ENCODE measurements around the gene PCDHA7.
"Not testable (repeated sequence)": the region's sequence is repeated elsewhere in the genome, so short reads cannot be mapped to it uniquely, and the experiment has no call there.

PCDHA7 gene

DNA sequence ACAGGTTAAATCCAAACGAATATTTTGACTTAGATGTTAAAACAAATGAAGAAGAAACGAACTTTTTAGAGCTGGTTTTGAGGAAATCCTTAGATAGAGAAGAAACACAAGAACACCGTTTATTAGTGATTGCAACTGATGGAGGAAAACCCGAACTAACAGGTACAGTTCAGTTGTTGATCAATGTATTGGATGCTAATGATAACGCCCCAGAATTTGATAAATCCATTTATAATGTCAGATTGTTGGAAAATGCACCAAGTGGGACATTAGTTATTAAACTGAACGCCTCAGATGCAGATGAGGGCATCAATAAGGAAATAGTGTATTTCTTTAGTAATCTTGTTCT lies 11.8 kb upstream of the PCDHA7 start:
- no peak for DNase-seq

DNA sequence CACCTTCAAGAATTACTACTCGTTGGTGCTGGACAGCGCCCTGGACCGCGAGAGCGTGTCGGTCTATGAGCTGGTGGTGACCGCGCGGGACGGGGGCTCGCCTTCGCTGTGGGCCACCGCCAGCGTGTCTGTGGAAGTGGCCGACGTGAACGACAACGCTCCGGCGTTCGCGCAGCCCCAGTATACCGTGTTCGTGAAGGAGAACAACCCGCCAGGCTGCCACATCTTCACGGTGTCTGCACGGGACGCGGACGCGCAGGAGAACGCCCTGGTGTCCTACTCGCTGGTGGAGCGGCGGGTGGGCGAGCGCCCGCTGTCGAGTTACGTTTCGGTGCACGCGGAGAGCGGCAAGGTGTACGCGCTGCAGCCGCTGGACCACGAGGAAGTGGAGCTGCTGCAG lies 11.1 kb upstream of the PCDHA7 start:
- not testable (repeated sequence) for DNase-seq

DNA sequence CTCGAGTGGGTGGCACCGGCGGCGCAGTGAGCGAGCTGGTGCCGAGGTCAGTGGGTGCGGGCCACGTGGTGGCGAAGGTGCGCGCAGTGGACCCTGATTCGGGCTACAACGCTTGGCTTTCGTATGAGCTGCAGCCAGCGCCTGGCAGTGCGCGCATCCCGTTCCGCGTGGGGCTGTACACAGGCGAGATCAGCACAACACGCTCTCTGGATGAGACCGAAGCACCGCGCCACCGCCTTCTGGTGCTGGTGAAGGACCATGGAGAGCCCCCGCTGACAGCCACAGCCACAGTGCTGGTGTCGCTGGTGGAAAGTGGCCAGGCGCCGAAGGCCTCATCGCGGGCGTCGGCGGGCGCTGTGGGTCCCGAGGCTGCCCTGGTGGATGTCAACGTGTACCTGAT lies 10.6 kb upstream of the PCDHA7 start:
- no peak for DNase-seq

DNA sequence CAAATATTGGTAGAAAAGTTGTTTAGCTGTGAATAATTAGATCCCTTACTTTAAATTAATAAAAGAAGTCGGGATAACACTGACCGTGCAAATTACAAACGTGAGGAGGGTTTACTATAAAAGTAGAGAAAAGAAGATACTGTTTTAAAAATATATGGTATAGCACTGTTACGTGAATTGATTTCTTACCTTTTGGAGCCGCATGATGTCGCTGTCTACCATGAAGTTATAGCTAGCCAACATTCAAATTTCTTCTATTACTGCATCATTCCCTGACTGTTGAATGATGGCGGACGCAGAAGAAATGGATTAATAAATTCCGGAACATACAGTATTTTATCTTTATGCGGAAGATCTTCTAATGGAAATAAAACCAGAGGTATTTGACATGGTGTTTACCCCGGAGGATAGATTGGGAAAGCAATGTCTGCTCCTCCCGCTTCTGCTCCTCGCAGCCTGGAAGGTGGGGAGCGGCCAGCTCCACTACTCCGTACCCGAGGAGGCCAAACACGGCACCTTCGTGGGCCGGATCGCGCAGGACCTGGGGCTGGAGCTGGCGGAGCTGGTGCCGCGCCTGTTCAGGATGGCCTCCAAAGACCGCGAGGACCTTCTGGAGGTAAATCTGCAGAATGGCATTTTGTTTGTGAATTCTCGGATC lies 6.2 kb upstream of the PCDHA7 start, which contains the start of gene PCDHA6:
Gene PCDHA6 (plus strand): TSS at position 257 of the 658 bp plus-strand sequence. CDS start 132 bp downstream, at position 389.
- no peak for DNase-seq

DNA sequence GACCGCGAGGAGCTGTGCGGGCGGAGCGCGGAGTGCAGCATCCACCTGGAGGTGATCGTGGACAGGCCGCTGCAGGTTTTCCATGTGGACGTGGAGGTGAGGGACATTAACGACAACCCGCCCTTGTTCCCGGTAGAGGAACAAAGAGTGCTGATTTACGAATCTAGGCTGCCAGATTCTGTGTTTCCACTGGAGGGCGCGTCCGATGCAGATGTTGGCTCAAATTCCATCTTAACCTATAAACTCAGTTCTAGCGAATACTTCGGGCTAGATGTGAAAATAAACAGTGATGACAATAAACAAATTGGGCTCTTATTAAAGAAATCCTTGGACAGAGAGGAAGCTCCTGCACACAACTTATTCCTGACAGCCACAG lies 5.7 kb upstream of the PCDHA7 start:
- no peak for DNase-seq

DNA sequence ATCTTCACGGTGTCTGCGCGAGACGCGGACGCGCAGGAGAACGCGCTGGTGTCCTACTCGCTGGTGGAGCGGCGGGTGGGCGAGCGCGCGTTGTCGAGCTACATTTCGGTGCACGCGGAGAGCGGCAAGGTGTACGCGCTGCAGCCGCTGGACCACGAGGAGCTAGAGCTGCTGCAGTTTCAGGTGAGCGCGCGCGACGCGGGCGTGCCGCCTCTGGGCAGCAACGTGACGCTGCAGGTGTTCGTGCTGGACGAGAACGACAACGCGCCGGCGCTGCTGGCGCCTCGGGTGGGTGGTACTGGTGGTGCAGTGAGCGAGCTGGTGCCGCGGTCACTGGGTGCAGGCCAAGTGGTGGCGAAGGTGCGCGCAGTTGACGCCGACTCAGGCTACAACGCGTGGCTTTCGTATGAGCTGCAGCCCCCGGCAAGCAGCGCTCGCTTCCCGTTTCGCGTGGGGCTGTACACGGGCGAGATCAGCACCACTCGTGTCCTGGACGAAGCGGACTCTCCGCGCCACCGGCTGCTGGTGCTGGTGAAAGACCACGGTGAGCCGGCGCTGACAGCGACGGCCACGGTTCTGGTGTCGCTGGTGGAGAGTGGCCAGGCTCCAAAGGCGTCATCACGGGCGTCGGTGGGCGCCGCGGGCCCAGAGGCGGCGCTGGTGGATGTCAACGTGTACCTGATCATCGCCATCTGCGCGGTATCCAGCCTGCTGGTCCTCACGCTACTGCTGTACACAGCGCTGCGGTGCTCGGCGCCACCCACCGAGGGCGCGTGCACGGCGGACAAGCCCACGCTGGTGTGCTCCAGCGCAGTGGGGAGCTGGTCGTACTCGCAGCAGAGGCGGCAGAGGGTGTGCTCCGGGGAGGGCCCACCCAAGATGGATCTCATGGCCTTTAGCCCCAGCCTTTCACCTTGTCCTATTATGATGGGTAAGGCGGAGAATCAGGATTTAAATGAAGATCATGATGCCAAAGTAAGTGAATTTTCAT lies 4.3 kb upstream of the PCDHA7 start:
- not testable (repeated sequence) for DNase-seq

DNA sequence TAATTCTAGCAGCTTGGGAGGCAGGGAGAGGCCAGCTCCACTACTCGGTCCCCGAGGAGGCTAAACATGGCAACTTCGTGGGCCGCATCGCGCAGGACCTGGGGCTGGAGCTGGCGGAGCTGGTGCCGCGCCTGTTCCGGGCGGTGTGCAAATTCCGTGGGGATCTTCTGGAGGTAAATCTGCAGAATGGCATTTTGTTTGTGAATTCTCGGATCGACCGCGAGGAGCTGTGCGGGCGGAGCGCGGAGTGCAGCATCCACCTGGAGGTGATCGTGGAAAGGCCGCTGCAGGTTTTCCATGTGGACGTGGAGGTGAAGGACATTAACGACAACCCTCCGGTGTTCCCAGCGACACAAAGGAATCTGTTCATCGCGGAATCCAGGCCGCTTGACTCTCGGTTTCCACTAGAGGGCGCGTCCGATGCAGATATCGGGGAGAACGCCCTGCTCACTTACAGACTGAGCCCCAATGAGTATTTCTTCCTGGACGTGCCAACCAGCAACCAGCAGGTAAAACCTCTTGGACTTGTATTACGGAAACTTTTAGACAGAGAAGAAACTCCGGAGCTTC lies 455 bp downstream of the PCDHA7 start:
- DNase-seq: not testable (repeated sequence)

DNA sequence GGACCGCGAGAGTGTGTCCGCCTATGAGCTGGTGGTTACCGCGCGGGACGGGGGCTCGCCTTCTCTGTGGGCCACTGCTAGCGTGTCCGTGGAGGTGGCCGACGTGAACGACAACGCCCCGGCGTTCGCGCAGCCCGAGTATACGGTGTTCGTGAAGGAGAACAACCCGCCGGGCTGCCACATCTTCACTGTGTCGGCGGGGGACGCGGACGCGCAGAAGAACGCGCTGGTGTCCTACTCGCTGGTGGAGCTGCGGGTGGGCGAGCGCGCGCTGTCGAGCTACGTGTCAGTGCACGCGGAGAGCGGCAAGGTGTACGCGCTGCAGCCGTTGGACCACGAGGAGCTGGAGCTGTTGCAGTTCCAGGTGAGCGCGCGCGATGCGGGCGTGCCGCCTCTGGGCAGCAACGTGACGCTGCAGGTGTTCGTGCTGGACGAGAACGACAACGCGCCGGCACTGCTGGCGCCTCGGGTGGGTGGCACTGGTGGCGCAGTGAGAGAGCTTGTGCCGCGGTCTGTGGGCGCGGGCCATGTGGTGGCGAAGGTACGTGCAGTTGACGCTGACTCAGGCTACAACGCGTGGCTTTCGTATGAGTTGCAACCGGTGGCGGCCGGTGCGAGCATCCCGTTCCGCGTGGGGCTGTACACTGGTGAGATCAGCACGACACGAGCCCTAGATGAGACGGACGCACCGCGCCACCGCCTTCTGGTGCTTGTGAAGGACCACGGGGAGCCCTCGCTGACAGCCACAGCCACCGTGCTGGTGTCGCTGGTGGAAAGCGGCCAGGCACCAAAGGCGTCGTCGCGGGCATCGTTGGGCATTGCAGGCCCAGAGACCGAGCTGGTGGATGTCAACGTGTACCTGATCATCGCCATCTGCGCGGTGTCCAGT lies 1.8 kb downstream of the PCDHA7 start:
- no peak for DNase-seq

DNA sequence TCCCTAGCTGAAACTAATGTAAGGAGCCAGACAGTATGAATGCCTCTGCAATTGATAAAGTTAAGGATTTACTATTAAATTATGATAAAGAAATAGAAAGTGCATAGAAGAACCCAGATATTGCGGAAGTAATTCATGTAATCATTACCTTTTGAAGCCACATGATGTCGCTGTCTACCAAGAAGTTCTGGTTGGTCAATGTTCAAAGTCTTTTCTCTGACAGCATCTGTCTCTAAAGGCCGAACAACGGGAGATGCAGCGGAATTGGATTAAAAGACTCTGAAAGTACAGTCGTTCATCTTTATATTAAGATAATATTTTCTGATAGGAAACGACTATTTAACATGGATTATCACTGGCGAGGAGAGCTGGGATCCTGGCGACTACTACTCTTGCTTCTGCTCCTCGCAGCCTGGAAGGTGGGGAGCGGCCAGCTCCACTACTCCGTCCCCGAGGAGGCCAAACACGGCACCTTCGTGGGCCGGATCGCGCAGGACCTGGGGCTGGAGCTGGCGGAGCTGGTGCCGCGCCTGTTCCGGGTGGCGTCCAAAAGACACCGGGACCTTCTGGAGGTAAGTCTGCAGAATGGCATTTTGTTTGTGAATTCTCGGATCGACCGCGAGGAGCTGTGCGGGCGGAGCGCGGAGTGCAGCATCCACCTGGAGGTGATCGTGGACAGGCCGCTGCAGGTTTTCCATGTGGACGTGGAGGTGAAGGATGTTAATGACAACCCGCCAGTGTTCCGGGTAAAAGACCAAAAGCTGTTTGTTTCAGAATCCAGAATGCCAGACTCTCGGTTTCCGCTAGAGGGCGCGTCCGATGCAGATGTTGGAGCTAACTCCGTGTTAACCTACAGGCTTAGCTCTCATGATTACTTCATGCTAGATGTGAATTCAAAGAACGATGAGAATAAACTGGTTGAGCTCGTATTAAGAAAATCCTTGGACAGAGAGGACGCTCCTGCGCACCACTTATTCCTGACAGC lies 7.2 kb downstream of the PCDHA7 start, which contains the start of gene PCDHA8:
Gene PCDHA8 (plus strand): TSS at position 210 of the 985 bp plus-strand sequence. CDS start 135 bp downstream, at position 345.
- DNase-seq: no peak

DNA sequence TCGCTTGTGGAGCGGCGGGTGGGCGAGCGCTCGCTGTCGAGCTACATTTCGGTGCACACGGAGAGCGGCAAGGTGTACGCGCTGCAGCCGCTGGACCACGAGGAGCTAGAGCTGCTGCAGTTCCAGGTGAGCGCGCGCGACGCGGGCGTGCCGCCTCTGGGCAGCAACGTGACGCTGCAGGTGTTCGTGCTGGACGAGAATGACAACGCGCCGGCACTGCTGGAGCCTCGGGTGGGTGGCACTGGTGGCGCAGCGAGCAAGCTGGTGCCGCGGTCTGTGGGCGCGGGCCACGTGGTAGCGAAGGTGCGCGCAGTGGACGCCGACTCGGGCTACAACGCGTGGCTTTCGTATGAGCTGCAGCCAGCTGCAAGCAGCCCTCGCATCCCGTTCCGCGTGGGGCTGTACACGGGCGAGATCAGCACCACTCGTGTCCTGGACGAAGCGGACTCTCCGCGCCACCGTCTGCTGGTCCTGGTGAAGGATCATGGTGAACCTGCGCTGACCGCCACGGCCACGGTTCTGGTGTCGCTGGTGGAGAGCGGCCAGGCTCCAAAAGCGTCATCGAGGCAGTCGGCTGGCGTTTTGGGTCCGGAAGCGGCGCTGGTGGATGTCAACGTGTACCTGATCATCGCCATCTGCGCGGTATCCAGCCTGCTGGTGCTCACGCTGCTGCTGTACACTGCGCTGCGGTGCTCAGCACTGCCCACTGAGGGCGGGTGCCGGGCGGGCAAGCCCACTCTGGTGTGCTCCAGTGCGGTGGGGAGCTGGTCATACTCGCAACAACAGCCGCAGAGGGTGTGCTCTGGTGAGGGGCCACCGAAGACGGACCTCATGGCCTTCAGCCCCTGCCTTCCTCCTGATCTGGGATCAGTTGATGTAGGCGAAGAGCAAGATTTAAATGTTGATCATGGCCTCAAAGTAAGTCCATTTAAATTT lies 9.0 kb downstream of the PCDHA7 start:
- no peak for DNase-seq

DNA sequence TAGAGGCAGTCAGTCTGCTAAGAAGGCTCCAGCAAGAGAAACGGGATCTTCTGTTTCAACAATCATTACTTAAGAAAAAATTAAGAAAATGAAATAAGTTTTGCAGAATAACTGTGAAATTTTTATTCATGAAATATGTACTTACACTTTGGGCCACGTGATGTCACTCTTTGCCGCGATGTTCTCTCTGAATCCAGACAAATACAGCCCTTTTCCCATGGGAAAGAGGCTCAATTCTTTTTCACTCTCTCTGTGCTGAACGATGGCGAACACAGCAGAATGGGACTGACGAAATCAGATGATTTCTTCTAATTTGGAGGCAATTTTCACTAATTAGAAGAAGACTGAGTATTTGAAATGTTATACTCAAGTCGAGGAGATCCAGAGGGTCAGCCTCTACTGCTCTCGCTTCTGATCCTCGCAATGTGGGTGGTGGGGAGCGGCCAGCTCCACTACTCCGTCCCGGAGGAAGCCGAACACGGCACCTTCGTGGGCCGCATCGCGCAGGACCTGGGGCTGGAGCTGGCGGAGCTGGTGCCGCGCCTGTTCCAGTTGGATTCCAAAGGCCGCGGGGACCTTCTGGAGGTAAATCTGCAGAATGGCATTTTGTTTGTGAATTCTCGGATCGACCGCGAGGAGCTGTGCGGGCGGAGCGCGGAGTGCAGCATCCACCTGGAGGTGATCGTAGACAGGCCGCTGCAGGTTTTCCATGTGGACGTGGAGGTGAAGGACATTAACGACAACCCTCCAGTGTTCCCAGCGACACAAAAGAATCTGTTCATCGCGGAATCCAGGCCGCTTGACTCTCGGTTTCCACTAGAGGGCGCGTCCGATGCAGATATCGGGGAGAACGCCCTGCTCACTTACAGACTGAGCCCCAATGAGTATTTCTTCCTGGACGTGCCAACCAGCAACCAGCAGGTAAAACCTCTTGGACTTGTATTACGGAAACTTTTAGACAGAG lies 14.4 kb downstream of the PCDHA7 start, which contains the start of gene PCDHA9:
Gene PCDHA9 (plus strand): TSS at position 244 of the 964 bp plus-strand sequence. CDS start 114 bp downstream, at position 358.
- not testable (repeated sequence) for DNase-seq

DNA sequence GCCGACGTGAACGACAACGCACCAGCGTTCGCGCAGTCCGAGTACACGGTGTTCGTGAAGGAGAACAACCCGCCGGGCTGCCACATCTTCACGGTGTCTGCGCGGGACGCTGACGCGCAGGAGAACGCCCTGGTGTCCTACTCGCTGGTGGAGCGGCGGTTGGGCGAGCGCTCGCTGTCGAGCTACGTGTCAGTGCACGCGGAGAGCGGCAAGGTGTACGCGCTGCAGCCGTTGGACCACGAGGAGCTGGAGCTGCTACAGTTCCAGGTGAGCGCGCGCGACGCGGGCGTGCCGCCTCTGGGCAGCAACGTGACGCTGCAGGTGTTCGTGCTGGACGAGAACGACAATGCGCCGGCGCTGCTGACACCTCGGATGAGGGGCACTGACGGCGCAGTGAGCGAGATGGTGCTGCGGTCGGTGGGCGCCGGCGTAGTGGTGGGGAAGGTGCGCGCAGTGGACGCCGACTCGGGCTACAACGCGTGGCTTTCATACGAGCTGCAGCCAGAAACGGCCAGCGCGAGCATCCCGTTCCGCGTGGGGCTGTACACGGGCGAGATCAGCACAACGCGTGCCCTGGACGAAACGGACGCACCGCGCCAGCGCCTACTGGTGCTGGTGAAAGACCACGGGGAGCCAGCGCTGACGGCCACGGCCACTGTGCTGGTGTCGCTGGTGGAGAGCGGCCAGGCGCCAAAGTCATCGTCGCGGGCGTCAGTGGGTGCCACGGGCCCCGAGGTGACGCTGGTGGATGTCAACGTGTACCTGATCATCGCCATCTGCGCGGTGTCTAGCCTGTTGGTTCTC lies 16.0 kb downstream of the PCDHA7 start:
- not testable (repeated sequence) for DNase-seq

DNA sequence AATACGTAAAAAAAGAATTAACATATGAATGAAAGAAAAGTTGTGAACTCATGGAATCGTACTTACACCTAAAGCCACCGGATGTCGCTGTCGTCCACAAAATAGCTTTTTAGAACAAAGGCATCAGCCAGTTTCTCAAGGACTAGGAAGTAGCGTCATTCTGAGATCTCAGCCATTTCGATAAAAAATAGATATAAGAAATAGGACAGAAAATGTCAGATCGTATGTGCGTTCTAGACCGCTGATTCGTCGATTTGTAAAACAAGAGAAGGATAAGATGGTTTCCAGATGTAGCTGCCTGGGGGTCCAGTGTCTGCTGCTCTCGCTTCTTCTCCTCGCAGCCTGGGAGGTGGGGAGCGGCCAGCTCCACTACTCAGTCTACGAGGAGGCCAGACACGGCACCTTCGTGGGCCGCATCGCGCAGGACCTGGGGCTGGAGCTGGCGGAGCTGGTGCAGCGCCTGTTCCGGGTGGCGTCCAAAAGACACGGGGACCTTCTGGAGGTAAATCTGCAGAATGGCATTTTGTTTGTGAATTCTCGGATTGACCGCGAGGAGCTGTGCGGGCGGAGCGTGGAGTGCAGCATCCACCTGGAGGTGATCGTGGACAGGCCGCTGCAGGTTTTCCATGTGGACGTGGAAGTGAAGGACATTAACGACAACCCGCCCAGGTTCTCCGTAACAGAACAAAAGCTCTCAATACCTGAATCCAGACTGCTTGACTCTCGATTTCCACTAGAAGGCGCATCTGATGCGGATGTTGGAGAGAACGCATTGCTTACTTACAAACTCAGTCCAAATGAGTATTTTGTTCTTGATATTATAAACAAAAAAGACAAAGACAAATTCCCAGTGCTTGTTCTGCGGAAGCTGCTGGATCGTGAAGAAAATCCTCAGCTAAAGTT lies 22.0 kb downstream of the PCDHA7 start, which contains the start of gene PCDHA10:
Gene PCDHA10 (plus strand): TSS at position 126 of the 903 bp plus-strand sequence. CDS start 152 bp downstream, at position 278.
- no peak for DNase-seq

DNA sequence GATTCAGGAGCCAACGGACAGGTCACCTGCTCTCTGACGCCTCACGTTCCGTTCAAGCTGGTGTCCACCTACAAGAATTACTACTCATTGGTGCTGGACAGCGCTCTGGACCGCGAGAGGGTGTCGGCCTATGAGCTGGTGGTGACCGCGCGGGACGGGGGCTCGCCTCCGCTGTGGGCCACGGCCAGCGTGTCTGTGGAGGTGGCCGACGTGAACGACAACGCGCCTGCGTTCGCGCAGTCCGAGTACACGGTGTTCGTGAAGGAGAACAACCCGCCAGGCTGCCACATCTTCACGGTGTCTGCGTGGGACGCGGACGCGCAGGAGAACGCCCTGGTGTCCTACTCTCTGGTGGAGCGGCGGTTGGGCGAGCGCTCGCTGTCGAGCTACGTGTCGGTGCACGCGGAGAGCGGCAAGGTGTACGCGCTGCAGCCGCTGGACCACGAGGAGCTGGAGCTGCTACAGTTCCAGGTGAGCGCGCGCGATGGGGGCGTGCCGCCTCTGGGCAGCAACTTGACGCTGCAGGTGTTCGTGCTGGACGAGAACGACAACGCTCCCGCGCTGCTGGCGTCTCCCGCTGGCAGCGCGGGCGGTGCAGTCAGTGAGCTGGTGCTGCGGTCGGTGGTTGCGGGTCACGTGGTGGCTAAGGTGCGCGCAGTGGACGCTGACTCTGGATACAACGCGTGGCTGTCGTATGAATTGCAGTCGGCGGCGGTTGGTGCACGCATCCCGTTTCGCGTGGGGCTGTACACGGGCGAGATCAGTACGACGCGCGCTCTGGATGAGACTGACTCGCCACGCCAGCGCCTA lies 23.3 kb downstream of the PCDHA7 start:
- no peak for DNase-seq

DNA sequence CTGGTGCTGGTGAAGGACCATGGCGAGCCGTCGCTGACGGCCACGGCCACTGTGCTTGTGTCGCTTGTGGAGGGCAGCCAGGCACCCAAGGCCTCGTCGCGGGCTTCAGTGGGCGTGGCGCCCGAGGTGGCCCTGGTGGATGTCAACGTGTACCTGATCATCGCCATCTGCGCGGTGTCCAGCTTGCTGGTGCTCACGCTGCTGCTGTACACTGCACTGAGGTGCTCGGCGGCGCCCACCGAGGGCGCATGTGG lies 23.8 kb downstream of the PCDHA7 start:
- no peak for DNase-seq
